GM21360 (cell line): Measurements from ENCODE around the gene POFUT2.
A peak's percentile ranks its signal among the peaks of the same experiment; 100 is the strongest.

Source experiments
- ATAC-seq: cut with Tn5 transposase; IDR thresholded peaks from one replicate; pipeline ENCODE4 v1.9.1; 2021; ENCODE audit warnings: mild to moderate bottlenecking, moderate library complexity; ENCODE audit not compliant: unreplicated experiment

The POFUT2 gene

GRCh38 chr21:45287438-45288391, at the start of gene POFUT2:
Gene POFUT2 (minus strand): TSS chr21:45287895. CDS start chr21:45287871, 24 bp downstream.
- peak; percentile 55 for ATAC-seq

- no peak for ATAC-seq
Measured at GRCh38 chr21:45336870-45337269, 49.2 kb upstream of the POFUT2 start.

- ATAC-seq, result no peak
Measured at GRCh38 chr21:45336535-45336810, 48.8 kb upstream of the POFUT2 start.

- no peak for ATAC-seq
Measured at GRCh38 chr21:45335761-45336534, 48.3 kb upstream of the POFUT2 start.

- ATAC-seq, result no peak
Measured at GRCh38 chr21:45335151-45335760, 47.6 kb upstream of the POFUT2 start.

GRCh38 chr21:45334591-45335081, 46.9 kb upstream of the POFUT2 start:
- no peak for ATAC-seq

GRCh38 chr21:45334134-45334533, 46.4 kb upstream of the POFUT2 start:
- ATAC-seq, result no peak

- no peak for ATAC-seq
Measured at GRCh38 chr21:45333583-45334121, 46.0 kb upstream of the POFUT2 start.

- no peak for ATAC-seq
Measured at GRCh38 chr21:45332981-45333582, 45.4 kb upstream of the POFUT2 start.

- no peak for ATAC-seq
Measured at GRCh38 chr21:45332415-45332814, 44.7 kb upstream of the POFUT2 start.

- ATAC-seq, result no peak
Measured at GRCh38 chr21:45331531-45332147, 43.9 kb upstream of the POFUT2 start.

GRCh38 chr21:45330851-45331261, 43.2 kb upstream of the POFUT2 start:
- no peak for ATAC-seq

- ATAC-seq, result no peak
Measured at GRCh38 chr21:45330075-45330781, 42.5 kb upstream of the POFUT2 start.

- no peak for ATAC-seq
Measured at GRCh38 chr21:45329261-45330074, 41.8 kb upstream of the POFUT2 start.

GRCh38 chr21:45328198-45329091, 40.8 kb upstream of the POFUT2 start:
- ATAC-seq, result no peak

- ATAC-seq, result no peak
Measured at GRCh38 chr21:45327441-45328197, 39.9 kb upstream of the POFUT2 start.

GRCh38 chr21:45326891-45327440, 39.3 kb upstream of the POFUT2 start:
- ATAC-seq, result no peak
